IMR-90 (cell line): ENCODE data around the gene MORC1. TPM values are rescaled to one million over a fixed set of nuclear protein-coding genes. Genes with fewer than 3 reads are reported as not detected.
A peak's percentile ranks its signal among the peaks of the same experiment; 100 is the strongest.

Experiments
- ATAC-seq: fragments of 200-7000 bp; cut with Tn5 transposase; 2 replicates; pipeline ENCODE4 v1.9.1; 2020; ENCODE audit warnings: low read depth, mild to moderate bottlenecking, moderate library complexity
- BruUV-seq: library from RNA; stranded (reverse); fragments of 400-500 nt; replicated peaks from 2 replicates; lab custom pipeline; 2021; lab: Mats Ljungman, UMichigan
- CTCF ChIA-PET: fragments of 300-600 bp; formaldehyde crosslinking; extraction: SDS; loops from one replicate; lab custom pipeline; 2021; ENCODE audit warnings: antibody characterized with exemption; lab: Yijun Ruan, JAX
- POLR2A ChIA-PET: fragments of 300-600 bp; sonication (Branson Sonifier 250); formaldehyde crosslinking; loops from one replicate; lab custom pipeline; 2022; ENCODE audit warnings: antibody characterized with exemption; ENCODE audit not compliant: unreplicated experiment; lab: Charles Lee
- DNase-seq: peaks from one replicate; pipeline ENCODE4 v3.0.0; 2013
- H2AFZ ChIP-seq: replicated peaks from 2 replicates; pipeline ENCODE3; 2013; ENCODE audit warnings: low read length, mild to moderate bottlenecking; ENCODE audit not compliant: poor library complexity
- H2AK5ac ChIP-seq: 2 replicates; pipeline ENCODE4 v1.6.1; 2013; ENCODE audit warnings: low read depth, low read length, inconsistent platforms
- H2AK9ac ChIP-seq: replicated peaks from 2 replicates; pipeline ENCODE3; 2013; ENCODE audit warnings: mild to moderate bottlenecking, low read depth, low read length, moderate library complexity; ENCODE audit not compliant: poor library complexity
- H2BK120ac ChIP-seq: 2 replicates; pipeline ENCODE4 v1.6.1; 2013; ENCODE audit warnings: low read depth, low read length, inconsistent platforms
- H2BK15ac ChIP-seq: 3 replicates; pipeline ENCODE4 v1.6.1; 2013; ENCODE audit warnings: low read depth, low read length, inconsistent platforms
- H2BK20ac ChIP-seq: 2 replicates; pipeline ENCODE4 v1.6.1; 2013; ENCODE audit warnings: low read depth, mild to moderate bottlenecking, inconsistent platforms, low read length, moderate library complexity
- H2BK5ac ChIP-seq: 2 replicates; pipeline ENCODE4 v1.6.1; 2013; ENCODE audit warnings: mild to moderate bottlenecking, low read depth, low read length, inconsistent platforms; ENCODE audit not compliant: poor library complexity, severe bottlenecking
- H3K14ac ChIP-seq: replicated peaks from 2 replicates; pipeline ENCODE4 v1.6.1; 2013; ENCODE audit warnings: low read depth, low read length, inconsistent platforms
- H3K18ac ChIP-seq: 2 replicates; pipeline ENCODE4 v1.6.1; 2013; ENCODE audit warnings: low read depth, low read length, control low read depth
- H3K23ac ChIP-seq: 2 replicates; pipeline ENCODE4 v1.6.1; 2013; ENCODE audit warnings: low read depth, low read length, inconsistent platforms
- H3K27ac ChIP-seq: 2 replicates; pipeline ENCODE4 v1.5.1; 2013; ENCODE audit warnings: mild to moderate bottlenecking, control low read depth, low read length; ENCODE audit not compliant: insufficient read depth
- H3K27me3 ChIP-seq: 2 replicates; pipeline ENCODE4 v1.6.1; 2013; ENCODE audit warnings: low read length; ENCODE audit not compliant: control insufficient read depth, insufficient read depth
- H3K36me3 ChIP-seq: 2 replicates; pipeline ENCODE4 v1.6.1; 2013; ENCODE audit warnings: low read length, mixed read lengths; ENCODE audit not compliant: control insufficient read depth, insufficient read depth
- H3K4ac ChIP-seq: 2 replicates; pipeline ENCODE4 v1.6.1; 2013; ENCODE audit warnings: low read depth, low read length, inconsistent platforms
- H3K4me1 ChIP-seq: 2 replicates; pipeline ENCODE4 v1.6.1; 2013; ENCODE audit warnings: low read length, mixed read lengths; ENCODE audit not compliant: control insufficient read depth, insufficient read depth
- H3K4me2 ChIP-seq: 2 replicates; pipeline ENCODE4 v1.6.1; 2013; ENCODE audit warnings: low read depth, mild to moderate bottlenecking, control low read depth, low read length, moderate library complexity
- H3K4me3 ChIP-seq: 2 replicates; pipeline ENCODE4 v1.5.1; 2013; ENCODE audit warnings: low read depth, mild to moderate bottlenecking, control low read depth, low read length, moderate library complexity; ENCODE audit not compliant: insufficient read depth
- H3K56ac ChIP-seq: 2 replicates; pipeline ENCODE4 v1.6.1; 2013; ENCODE audit warnings: low read length, inconsistent platforms; ENCODE audit not compliant: insufficient read depth; ENCODE audit errors: extremely low read depth
- H3K79me1 ChIP-seq, 2 experiments: 2 replicates each; pipeline ENCODE4 v1.6.1; 2013; ENCODE audit warnings: low read length in 2 of 2, inconsistent platforms in 1 of 2, low read depth in 1 of 2
- H3K9ac ChIP-seq: 2 replicates; pipeline ENCODE4 v1.6.1; 2013; ENCODE audit warnings: low read depth, low read length, control low read depth
- H3K9me1 ChIP-seq: 2 replicates; pipeline ENCODE4 v1.6.1; 2013; ENCODE audit warnings: low read length, inconsistent platforms; ENCODE audit not compliant: insufficient read depth
- H3K9me3 ChIP-seq: 2 replicates; pipeline ENCODE4 v1.6.1; 2013; ENCODE audit warnings: low read length; ENCODE audit not compliant: control insufficient read depth, insufficient read depth
- H4K20me1 ChIP-seq: 2 replicates; pipeline ENCODE4 v1.6.1; 2013; ENCODE audit warnings: low read length, inconsistent platforms; ENCODE audit not compliant: insufficient read depth
- H4K5ac ChIP-seq: 2 replicates; pipeline ENCODE4 v1.6.1; 2013; ENCODE audit warnings: mild to moderate bottlenecking, low read depth, low read length, control low read depth
- H4K8ac ChIP-seq, 2 experiments: 2 replicates each; pipeline ENCODE4 v1.6.1; 2013; ENCODE audit warnings: low read depth in 2 of 2, low read length in 2 of 2, control low read depth in 1 of 2, inconsistent platforms in 1 of 2
- H4K91ac ChIP-seq: 2 replicates; pipeline ENCODE4 v1.6.1; 2013; ENCODE audit warnings: low read depth, low read length, inconsistent platforms; ENCODE audit not compliant: insufficient read depth
- CEBPB ChIP-seq: IDR thresholded peaks from 2 replicates; pipeline ENCODE4 v1.6.1; 2012; ENCODE audit warnings: low read depth, low read length, improper control_type of control experiment
- CHD1 ChIP-seq: IDR thresholded peaks from 2 replicates; pipeline ENCODE4 v1.6.1; 2012; ENCODE audit warnings: low read depth, low read length, improper control_type of control experiment
- FOS ChIP-seq: fragments of 150-350 bp; IDR thresholded peaks from 2 replicates; pipeline ENCODE4 v1.6.1; 2016; ENCODE audit warnings: low read depth, low read length
- MAFK ChIP-seq: IDR thresholded peaks from 2 replicates; pipeline ENCODE4 v1.6.1; 2012; ENCODE audit warnings: low read depth, low read length, improper control_type of control experiment
- NFE2L2 ChIP-seq: fragments of 150-350 bp; IDR thresholded peaks from 2 replicates; pipeline ENCODE4 v1.6.1; 2016; ENCODE audit warnings: low read depth, mild to moderate bottlenecking, low read length
- POLR2A ChIP-seq: IDR thresholded peaks from 2 replicates; pipeline ENCODE4 v1.6.1; 2012; ENCODE audit warnings: mild to moderate bottlenecking, low read depth, low read length
- RCOR1 ChIP-seq: IDR thresholded peaks from 2 replicates; pipeline ENCODE4 v1.6.1; 2012; ENCODE audit warnings: mild to moderate bottlenecking, low read length, improper control_type of control experiment; ENCODE audit not compliant: insufficient replicate concordance
- RFX5 ChIP-seq: IDR thresholded peaks from 2 replicates; pipeline ENCODE4 v1.8.0; 2012; ENCODE audit warnings: low read depth, mild to moderate bottlenecking, low read length, moderate library complexity
- SMC3 ChIP-seq: fragments of 150-350 bp; IDR thresholded peaks from 2 replicates; pipeline ENCODE4 v1.6.1; 2016; ENCODE audit warnings: low read depth, mild to moderate bottlenecking, antibody characterized with exemption, low read length, moderate library complexity
- WGBS, 2 experiments: methylation state at CpG; one replicate each; pipeline versions ENCODE4 v1.1.5 to v1.1.7; 2013; ENCODE audit warnings: missing lambda C conversion rate in 2 of 2; ENCODE audit not compliant: insufficient read length in 1 of 2; ENCODE audit errors: extremely low coverage in 2 of 2; 5-methylcytosine and 5-hydroxymethylcytosine counted together
- dilution Hi-C: fragments of 300-500 bp; cut with HindIII; formaldehyde crosslinking; loops from one replicate; pipeline ENCODE4 v1.14.3; 2018; ENCODE audit warnings: low sequenced_read_pairs; ENCODE audit not compliant: unreplicated experiment
- in situ Hi-C: fragments of 300-500 bp; cut with MboI; formaldehyde crosslinking; loops from 3 replicates; pipeline ENCODE4 v1.14.3; 2019; ENCODE audit warnings: low sequenced_read_pairs, inconsistent platforms, mixed read lengths
- intact Hi-C: fragments of 100-400 bp; cut with micrococcal nuclease; formaldehyde crosslinking; loops from 2 replicates; pipeline ENCODE4 v1.10.0; 2022
- polyA plus RNA-seq, 3 experiments: library from polyadenylated mRNA; depleted of rRNA; stranded (reverse); fragments of >200 nt; gene quantifications; 2 replicates each; pipeline ENCODE4 v1.2.3, GENCODE V29; 2012; ENCODE audit warnings: low replicate concordance in 1 of 3
- total RNA-seq: library from RNA; depleted of rRNA; stranded (reverse); fragments of >200 nt; gene quantifications from 2 replicates; pipeline ENCODE4 v1.2.3, GENCODE V29; 2012
- TF ChIP-seq, protein P1 (sequence below): conservative IDR thresholded peaks from 2 replicates; pipeline ENCODE4 v1.5.1; 2012; ENCODE audit warnings: mild to moderate bottlenecking, low read depth, low read length, improper control_type of control experiment
- TF ChIP-seq, protein P2 (sequence below): fragments of 150-350 bp; IDR thresholded peaks from 2 replicates; pipeline ENCODE4 v1.6.1; 2016; ENCODE audit warnings: low read depth, mild to moderate bottlenecking, low read length, moderate library complexity, borderline replicate concordance

MORC1 gene
- total and polyA plus RNA-seq, 2 of the 4 experiments (the other 2 are of a cell fraction), result not detected

- DNase-seq (peak; percentile 0), ATAC-seq (no peak; the same call in 1 of the 2 replicates)
- no TSS peak for BruUV-seq
- Histone ChIP-seq H2AK9ac (no peak overlapping the region), H4K91ac (no peak overlapping the region), H3K4me3 (no peak overlapping the region), H3K56ac (no peak overlapping the region), H3K79me1 (no peaks in the 10 kb centered on the region), H3K18ac (no peak overlapping the region), H3K36me3 (no peaks in the 10 kb centered on the region), H3K27me3 (no peaks in the 10 kb centered on the region), H4K5ac (no peak overlapping the region), H2BK15ac (no peak overlapping the region), H3K23ac (no peak overlapping the region), H3K9me3 (no peaks in the 10 kb centered on the region), H2AK5ac (no peak overlapping the region), H3K9me1 (no peaks in the 10 kb centered on the region), H2BK120ac (no peak overlapping the region), H3K14ac (no peak overlapping the region), H4K8ac (no peak overlapping the region), H3K27ac (no peak overlapping the region), H3K4me1 (no peaks in the 10 kb centered on the region), H2BK20ac (no peak overlapping the region), H2AFZ (no peak overlapping the region), H3K9ac (no peak overlapping the region), H2BK5ac (no peak overlapping the region), H3K4ac (no peak overlapping the region), H3K4me2 (no peak overlapping the region), H4K20me1 (no peaks in the 10 kb centered on the region)
- in situ Hi-C loops, result no loop called here
- ChIA-PET CTCF (no interaction called here), POLR2A (no interaction called here)
- TF ChIP-seq MAFK (no peak), SMC3 (no peak), RFX5 (no peak), CHD1 (no peak), RCOR1 (no peak), CEBPB (no peak), POLR2A (no peak), NFE2L2 (no peak), FOS (no peak)
- TF ChIP-seq, protein P1, sequence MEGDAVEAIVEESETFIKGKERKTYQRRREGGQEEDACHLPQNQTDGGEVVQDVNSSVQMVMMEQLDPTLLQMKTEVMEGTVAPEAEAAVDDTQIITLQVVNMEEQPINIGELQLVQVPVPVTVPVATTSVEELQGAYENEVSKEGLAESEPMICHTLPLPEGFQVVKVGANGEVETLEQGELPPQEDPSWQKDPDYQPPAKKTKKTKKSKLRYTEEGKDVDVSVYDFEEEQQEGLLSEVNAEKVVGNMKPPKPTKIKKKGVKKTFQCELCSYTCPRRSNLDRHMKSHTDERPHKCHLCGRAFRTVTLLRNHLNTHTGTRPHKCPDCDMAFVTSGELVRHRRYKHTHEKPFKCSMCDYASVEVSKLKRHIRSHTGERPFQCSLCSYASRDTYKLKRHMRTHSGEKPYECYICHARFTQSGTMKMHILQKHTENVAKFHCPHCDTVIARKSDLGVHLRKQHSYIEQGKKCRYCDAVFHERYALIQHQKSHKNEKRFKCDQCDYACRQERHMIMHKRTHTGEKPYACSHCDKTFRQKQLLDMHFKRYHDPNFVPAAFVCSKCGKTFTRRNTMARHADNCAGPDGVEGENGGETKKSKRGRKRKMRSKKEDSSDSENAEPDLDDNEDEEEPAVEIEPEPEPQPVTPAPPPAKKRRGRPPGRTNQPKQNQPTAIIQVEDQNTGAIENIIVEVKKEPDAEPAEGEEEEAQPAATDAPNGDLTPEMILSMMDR, result no peak
- TF ChIP-seq, protein P2, sequence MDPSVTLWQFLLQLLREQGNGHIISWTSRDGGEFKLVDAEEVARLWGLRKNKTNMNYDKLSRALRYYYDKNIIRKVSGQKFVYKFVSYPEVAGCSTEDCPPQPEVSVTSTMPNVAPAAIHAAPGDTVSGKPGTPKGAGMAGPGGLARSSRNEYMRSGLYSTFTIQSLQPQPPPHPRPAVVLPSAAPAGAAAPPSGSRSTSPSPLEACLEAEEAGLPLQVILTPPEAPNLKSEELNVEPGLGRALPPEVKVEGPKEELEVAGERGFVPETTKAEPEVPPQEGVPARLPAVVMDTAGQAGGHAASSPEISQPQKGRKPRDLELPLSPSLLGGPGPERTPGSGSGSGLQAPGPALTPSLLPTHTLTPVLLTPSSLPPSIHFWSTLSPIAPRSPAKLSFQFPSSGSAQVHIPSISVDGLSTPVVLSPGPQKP, result no peak
- dilution Hi-C loops, result no loop called here
- no CpG with 5 or more reads among the region's 5 CpGs for WGBS, 2 experiments
- intact Hi-C loops, result no loop called here
These were observed 15.0 kb upstream of the MORC1 start for GRCh38 chr3:109132801-109133473.
